Tongue (tissue), 2 donors: ENCODE measurements around the gene RBM14. TPM values are rescaled to one million over a fixed set of nuclear protein-coding genes. Genes with fewer than 3 reads are reported as not detected.
"Not testable (repeated sequence)": the region's sequence is repeated elsewhere in the genome, so short reads cannot be mapped to it uniquely, and the experiment has no call there.

Experiments
- DNase-seq: peaks from one replicate; pipeline ENCODE4 v3.0.0-alpha.2; 2015
- total RNA-seq: library from RNA; depleted of rRNA; stranded (reverse); fragments of >200 nt; gene quantifications from one replicate; pipeline ENCODE4 v1.2.3, GENCODE V29; 2014

RBM14 gene
- total RNA-seq, 1 donor from 2014 or later = 31.6 TPM

- peak; percentile 48 for DNase-seq
These were observed 21.1 kb upstream of the RBM14 start for GRCh38 chr11:66595245-66595904.

GRCh38 chr11:66598993-66599392 is 17.4 kb upstream of the RBM14 start:
- no peak for DNase-seq

- no peak for DNase-seq
These were observed 16.2 kb upstream of the RBM14 start for GRCh38 chr11:66600219-66600618.

- no peak for DNase-seq
These were observed 15.7 kb upstream of the RBM14 start for GRCh38 chr11:66600631-66601233.

GRCh38 chr11:66603072-66603471 is 13.4 kb upstream of the RBM14 start:
- DNase-seq = no peak

GRCh38 chr11:66604155-66604554 is 12.3 kb upstream of the RBM14 start:
- no peak for DNase-seq

GRCh38 chr11:66606608-66607007 is 9.8 kb upstream of the RBM14 start:
- DNase-seq = not testable (repeated sequence)

- peak; percentile 65 for DNase-seq
These were observed 9.2 kb upstream of the RBM14 start for GRCh38 chr11:66607126-66607834.

GRCh38 chr11:66609721-66610617 is 6.5 kb upstream of the RBM14 start:
- no peak for DNase-seq

GRCh38 chr11:66612458-66612857 is 4.0 kb upstream of the RBM14 start:
- no peak for DNase-seq

GRCh38 chr11:66614073-66614472 is 2.4 kb upstream of the RBM14 start:
- DNase-seq = no peak

GRCh38 chr11:66617155-66617834 is 865 bp downstream of the RBM14 start:
- DNase-seq = no peak

GRCh38 chr11:66619080-66619554 is 2.7 kb downstream of the RBM14 start:
- DNase-seq = peak; percentile 78

- no peak for DNase-seq
These were observed 8.0 kb downstream of the RBM14 start for GRCh38 chr11:66624450-66624849.

GRCh38 chr11:66625041-66625751 is 8.8 kb downstream of the RBM14 start:
- no peak for DNase-seq

- no peak for DNase-seq
These were observed 9.3 kb downstream of the RBM14 start for GRCh38 chr11:66625752-66626149.

- DNase-seq = no peak
These were observed 10.0 kb downstream of the RBM14 start for GRCh38 chr11:66626382-66626781.

- no peak for DNase-seq
These were observed 10.5 kb downstream of the RBM14 start for GRCh38 chr11:66626926-66627325.

GRCh38 chr11:66628061-66628603 is 11.7 kb downstream of the RBM14 start:
- no peak for DNase-seq

- DNase-seq = no peak
These were observed 12.9 kb downstream of the RBM14 start for GRCh38 chr11:66629356-66629755.

- no peak for DNase-seq
These were observed 15.5 kb downstream of the RBM14 start for GRCh38 chr11:66631883-66632282.
